HG03469 (cell line): Measurements from ENCODE around the gene PRB3.

ENCODE experiments used
- ATAC-seq: cut with Tn5 transposase; IDR thresholded peaks from one replicate; pipeline ENCODE4 v1.9.1; 2021; ENCODE audit warnings: mild to moderate bottlenecking, moderate library complexity, moderate number of reproducible peaks; ENCODE audit not compliant: unreplicated experiment

PRB3 gene

GRCh38 chr12:11269607-11270006 is at the start of gene PRB3:
PRB3 (minus strand) TSS chr12:11269707; CDS start chr12:11269669, 38 bp downstream.
- no peak for ATAC-seq

GRCh38 chr12:11310336-11310735 is 40.8 kb upstream of the PRB3 start, which contains the start of gene PRB4:
PRB4 (minus strand) TSS chr12:11310436; CDS start chr12:11310398, 38 bp downstream.
- no peak for ATAC-seq

GRCh38 chr12:11307143-11307542 is 37.6 kb upstream of the PRB3 start:
- ATAC-seq, result no peak

DNA sequence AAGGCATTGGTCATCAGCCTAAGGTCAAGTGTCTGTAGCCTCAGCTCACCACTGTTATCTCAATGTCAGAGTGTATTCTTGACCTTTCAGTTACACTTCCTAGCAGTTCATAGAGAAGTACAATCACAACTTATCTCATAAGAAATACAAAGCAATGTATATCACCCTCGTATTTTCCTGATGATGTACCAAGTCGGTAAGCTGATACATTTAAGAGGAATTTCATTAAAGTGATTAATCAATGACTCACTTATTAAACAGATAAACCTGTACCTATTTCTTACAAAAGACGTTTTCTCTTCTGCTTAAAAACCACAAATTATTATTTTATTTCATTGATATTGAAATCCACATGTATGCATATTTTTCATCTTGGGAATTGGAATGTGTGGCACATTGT is 3.9 kb upstream of the PRB3 start:
- no peak for ATAC-seq

DNA sequence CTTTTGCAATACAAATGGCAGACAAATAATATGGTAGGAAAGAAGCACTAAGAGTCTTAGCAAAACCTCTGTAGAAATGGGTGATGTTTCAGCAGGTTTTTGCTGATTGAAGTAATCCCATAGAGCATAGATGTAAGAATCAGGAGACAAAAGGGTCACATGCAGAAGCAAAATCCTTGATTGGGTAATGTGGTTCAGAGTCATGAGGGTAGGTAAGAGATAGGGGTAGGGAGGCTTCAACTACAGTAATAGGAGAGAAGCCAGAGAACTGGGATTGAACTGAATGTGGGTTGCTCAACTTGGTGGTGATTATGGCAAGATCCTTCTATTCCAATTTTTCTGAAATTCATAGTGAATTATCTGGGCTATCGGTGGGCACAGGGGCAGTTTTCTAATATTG is 5.0 kb downstream of the PRB3 start:
- no peak for ATAC-seq

DNA sequence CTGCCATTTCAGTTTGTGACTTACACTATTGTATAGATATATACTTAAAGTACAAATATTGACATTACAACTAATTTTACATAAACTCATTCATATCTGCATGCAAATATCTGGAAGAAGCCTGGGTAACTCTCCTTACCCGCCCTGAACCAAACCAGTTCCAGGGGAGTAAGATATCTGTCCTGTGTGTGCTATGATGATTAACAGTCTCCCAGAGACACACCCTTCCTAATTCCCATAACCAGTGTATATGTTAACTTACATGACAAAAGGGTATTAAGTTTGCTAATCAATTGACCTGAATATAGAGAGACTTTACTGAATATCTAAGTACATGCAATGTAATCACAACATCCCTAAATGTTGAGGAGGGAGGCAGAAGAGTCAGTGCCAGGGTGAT is 23.0 kb downstream of the PRB3 start:
- ATAC-seq, result no peak

DNA sequence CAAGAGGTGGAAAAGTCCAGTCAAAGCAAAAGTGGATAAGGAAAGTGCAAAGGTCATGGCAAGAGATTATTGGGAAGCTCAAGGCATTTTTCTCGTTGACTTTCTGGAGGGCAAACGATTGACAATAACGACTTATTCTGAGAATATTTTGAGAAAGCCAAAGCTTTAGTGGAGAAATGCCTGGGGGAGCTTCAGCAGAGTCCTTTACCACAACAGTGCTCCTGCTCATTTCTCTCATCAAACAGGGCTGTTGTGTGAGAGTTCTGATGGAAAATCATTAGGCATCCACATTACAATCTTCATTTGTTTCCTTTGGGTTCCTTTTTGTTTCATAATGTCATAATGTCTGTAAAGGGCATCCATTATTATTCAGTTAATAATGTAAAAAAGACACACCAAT is 26.9 kb downstream of the PRB3 start:
- ATAC-seq, result no peak

DNA sequence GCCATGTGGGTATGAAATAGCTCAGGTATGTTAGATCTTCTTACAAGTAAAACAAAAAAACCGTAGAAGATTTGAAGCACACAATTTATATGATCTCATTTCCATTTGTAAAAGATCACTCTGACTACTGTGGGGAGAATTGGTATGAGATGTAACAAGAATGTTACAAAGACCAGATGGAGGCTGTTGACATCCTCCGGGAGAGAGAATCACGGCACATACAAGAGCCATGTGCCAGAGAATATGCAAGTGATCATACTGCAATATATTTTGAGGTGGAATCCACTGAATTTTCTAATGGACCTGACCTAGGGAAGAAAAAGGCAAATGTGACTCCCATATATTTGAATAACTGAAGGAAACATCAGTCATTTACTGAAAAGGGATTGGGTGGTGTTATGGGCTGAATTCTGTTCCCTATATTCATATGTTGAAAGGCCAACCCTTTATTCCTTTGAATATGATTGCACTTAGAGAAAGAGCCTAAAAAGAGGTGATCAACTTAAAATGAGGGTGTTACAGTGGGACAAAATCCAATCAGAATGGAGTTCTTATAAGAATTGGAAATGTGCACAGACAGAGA is 29.1 kb downstream of the PRB3 start:
- no peak for ATAC-seq

DNA sequence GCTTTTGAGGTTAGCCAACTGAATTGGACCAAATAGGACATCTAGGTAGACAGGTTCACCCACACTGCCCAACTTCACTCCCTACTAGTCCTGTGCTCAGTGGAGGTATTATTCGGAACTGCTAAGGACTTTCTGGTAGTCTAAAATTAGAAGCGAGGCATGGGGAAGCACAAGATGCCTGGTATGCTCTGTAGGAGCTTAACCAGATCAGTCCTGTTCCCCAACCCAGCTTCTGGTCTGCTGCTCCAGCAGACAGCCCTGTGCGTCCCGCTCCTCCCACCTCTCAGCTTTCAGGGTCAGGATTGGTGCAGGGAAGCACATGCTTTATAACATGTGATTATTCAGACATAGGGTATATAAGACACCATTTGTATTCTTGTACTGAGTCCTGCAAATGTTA is 31.2 kb downstream of the PRB3 start:
- no peak for ATAC-seq

DNA sequence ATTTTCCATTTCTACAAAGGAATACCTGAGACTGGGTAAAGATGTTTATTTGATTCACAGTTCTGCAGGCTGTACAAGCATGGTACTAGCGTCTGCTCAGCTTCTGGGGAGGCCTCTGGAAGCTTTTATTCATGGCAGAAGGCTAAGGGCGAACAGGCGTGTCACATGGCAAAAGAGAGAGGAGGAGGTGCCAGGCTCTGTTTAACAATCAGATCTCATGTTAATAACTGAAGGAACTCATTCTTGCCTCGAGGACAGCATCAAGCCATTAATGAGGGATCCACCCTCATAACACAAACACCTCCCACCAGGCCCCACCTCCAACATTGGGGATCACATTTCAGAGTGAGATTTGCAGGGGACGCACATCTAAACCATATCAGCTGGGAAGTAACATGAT is 36.0 kb downstream of the PRB3 start:
- no peak for ATAC-seq

- ATAC-seq, result peak; percentile 56
Observed at GRCh38 chr12:11228296-11228879, 41.1 kb downstream of the PRB3 start.

DNA sequence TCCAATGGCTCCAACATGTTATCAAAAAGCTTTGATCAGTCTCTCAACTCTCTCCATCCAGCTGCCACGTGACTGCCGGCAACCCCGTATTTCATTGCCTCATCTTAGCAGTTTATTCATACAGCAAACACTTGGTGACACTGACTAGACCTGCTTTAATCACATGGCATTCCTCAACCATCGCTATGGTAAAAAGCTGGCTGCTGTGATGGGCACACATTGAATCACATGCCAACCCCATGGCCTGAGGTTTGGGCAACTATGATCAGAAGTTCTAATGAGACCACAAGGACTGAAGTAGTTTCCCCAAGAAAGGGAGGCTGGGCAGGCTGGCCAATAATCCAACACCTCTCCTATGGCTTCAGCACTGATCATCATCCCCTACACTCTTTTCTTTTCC is 42.1 kb downstream of the PRB3 start:
- ATAC-seq, result no peak
